Measurements from ENCODE around the gene AACS. TPM values are rescaled to one million over a fixed set of nuclear protein-coding genes. Genes with fewer than 3 reads are reported as not detected.
"Not testable (repeated sequence)": the region's sequence is repeated elsewhere in the genome, so short reads cannot be mapped to it uniquely, and the experiment has no call there.

Gene AACS
- total RNA-seq, 2 donors from 2014 or later, result 17.5 to 23.6 TPM

GRCh38 chr12:125053821-125054220, 11.4 kb upstream of the AACS start:
- DNase-seq, result no peak
- ATAC-seq, result peak in 1 of 2 donors; percentile 5
- intact Hi-C loops (cut with DNase I), result no loop called here

DNA sequence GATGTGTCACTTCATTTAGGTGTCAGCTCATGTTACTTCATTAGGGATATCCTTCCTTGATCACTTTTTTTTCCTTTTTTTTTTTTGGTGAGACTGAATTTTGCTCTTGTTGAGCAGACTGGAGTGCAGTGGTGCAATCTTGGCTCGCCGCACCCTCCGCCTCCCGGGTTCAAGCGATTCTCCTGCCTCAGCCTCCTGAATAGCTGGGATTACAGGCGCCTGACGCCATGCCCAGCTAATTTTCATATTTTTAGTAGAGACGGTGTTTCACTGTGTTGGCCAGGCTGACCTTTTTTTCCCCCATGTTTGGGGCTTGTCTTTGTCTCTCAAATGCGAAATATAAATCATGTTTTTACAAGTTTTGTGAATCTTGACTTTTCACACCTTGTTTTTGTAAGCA, 9.6 kb upstream of the AACS start:
- DNase-seq, result no peak
- intact Hi-C loops (cut with DNase I), result no loop called here
- ATAC-seq, result no peak

GRCh38 chr12:125056306-125056705, 8.9 kb upstream of the AACS start:
- DNase-seq (no peak), ATAC-seq (no peak)
- intact Hi-C loops (cut with DNase I), result no loop called here

GRCh38 chr12:125057708-125058107, 7.5 kb upstream of the AACS start:
- DNase-seq (no peak), ATAC-seq (peak in 1 of 2 donors; percentile 81)
- intact Hi-C loops (cut with DNase I), result no loop called here

GRCh38 chr12:125061229-125061628, 4.0 kb upstream of the AACS start:
- ATAC-seq (no peak), DNase-seq (no peak)
- intact Hi-C loops (cut with DNase I), result no loop called here

- ATAC-seq; DNase-seq; intact Hi-C loops (cut with DNase I): not testable (repeated sequence)
Observed at GRCh38 chr12:125063522-125063921, 1.7 kb upstream of the AACS start.

DNA sequence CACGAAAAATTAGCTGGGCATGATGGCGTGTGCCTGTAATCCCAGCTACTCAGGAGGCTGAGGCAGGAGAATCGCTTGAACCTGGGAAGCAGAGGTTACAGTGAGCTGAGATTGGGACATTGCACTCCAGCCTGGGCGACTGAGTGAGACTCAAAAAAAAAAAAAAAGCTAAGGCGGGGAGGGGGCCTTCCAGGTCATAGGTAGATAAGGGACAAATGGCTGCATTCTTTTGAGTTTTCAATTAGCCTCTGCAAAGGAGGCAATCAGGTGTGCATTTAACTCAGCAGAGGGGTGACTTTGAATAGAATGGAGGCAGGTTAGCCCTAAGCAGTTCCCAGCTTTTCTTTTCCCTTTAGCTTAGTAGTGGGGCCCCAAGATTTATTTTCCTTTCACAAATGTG, 743 bp upstream of the AACS start:
- intact Hi-C loops (cut with DNase I), result loop anchor here in 1 of 2 donors (2.0 kb wide), 1 partner anchor 14 kb away; no protein-coding TSS in a partner anchor
- no peak for ATAC-seq
- DNase-seq, result no peak

DNA sequence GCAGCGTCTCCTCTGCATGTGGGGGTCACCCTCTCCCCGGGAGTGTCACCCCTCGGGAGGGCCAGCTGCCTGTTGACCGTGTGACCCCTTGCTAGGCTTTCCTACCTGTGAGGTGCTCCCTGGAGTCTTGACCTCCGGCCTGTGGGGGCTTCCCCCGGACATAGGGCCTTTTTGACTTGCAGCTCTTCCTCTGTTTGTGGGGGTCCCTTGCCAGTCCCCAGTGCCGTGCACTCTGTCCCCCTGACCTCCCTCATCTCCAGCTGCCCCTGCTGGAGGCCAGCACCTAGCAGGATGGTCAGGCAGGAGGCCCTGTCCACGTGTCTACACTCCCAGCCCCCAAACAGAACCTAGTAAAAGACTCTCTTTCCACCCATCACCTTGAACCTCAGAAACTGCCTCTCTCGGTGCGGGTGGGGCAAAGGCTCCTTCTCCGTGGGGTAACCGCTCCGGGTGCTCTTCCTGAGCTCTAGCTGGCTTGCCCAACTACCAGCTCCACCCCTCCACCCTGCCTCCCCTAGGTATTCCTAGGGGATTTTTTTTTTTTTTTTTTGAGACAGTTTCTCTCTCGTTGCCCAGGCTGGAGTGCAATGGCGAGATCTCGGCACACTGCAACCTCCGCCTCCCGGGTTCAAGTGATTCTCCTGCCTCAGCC, 810 bp downstream of the AACS start:
- DNase-seq, result no peak
- intact Hi-C loops (cut with DNase I), result loop anchor here in 1 of 2 donors (2.0 kb wide), 1 partner anchor 15 kb away; no protein-coding TSS in a partner anchor
- ATAC-seq, result peak in 1 of 2 donors; percentile 9

DNA sequence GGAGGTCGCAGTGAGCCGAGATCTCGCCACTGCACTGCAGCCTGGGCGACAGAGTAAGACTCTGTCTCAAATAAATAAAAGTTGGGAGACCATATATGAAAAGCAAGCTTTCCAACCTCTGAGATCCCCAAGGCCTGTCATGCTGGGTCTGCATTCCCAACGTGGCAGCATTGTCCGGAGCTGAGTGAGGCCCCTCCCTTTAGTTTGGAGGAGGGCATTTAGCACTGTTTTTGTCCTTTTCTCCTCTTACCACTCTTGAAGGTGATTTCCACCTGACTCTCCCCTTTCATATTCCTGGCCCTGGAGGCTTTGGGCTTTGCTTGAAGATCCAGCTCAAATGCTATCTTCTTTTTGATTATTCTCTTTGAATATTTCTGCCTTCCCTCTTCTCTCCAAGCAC, 3.2 kb downstream of the AACS start:
- intact Hi-C loops (cut with DNase I), result no loop called here
- DNase-seq (no peak), ATAC-seq (no peak)

DNA sequence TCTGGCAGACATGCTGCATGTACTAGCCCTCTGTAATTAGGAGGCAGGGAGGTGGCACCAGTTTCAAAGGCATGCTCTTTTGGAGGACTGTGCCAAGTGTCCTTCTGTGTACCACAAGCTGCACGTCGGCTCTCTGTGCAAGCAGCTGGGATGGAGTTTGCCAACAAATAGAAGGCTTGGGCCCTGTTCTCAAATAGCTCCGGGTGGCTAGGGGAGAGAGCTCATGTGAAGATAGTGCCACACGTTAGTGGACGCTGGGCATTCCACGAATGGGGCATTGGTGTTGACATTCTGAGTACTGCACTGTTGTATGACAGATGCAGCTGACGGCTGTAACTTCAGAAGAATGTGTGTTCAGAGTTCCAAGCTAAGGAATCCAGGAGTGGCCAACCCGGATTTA, 4.4 kb downstream of the AACS start:
- ATAC-seq (peak in 1 of 2 donors; percentile 2), DNase-seq (no peak)
- intact Hi-C loops (cut with DNase I), result no loop called here

DNA sequence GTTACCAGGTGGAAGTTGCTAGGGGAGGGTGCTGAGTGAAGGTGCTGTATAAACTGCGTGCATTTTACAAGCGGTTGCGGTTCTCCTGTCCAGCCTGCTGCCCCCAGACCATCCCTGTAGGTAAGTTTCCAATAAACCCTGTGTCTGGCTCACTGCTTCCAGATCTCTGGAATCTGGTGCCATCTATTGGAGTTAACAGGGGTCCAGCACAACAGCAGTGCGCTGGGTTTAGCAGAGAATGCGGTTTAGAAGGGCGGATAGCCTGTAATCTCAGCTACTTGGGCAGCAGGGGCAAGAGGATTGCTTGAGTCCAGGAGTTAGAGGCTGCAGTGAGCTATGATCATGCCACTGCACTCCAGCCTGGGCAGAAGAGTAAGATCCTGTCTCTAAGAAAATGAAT, 4.9 kb downstream of the AACS start:
- intact Hi-C loops (cut with DNase I), result no loop called here
- DNase-seq, result no peak
- no peak for ATAC-seq

DNA sequence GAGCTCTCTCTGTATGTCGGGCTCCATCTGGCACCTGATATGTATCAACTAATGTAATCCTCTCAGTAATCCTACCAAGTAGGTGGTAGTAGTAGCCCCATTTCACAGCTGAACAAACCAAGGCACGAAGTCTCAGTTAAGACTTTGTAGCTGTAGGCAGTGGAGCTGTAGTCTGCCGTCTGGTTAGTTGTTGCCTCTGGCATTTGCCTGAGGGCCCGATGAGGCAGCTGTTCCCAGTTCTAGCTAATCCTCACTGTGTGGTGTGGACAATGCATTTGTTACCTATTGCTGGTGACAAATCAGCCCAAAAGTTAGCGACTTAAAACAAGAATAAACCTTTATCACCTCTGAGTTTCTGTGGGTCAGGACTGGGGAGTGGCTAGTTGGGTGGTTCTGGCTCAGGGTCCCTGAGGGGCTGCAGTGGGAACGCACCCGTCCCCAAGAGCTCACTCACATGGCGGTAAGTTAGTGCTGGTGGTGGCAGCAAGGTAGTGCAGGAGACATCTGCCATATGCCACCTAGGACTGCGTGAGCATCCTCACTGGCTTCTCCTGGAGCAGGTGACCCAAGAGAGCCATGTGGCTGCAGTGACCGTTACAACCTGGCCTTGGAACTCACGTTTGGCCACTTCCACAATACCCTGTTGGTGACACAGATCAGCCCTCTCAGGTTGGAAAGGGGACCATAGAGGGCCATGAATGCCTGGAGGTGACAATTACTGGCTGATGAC, 5.6 kb downstream of the AACS start:
- no peak for DNase-seq
- no peak for ATAC-seq
- intact Hi-C loops (cut with DNase I), result no loop called here

- no peak for DNase-seq
- intact Hi-C loops (cut with DNase I), result no loop called here
- no peak for ATAC-seq
Observed at GRCh38 chr12:125071456-125071855, 6.2 kb downstream of the AACS start.

- ATAC-seq, result no peak
- no peak for DNase-seq
- intact Hi-C loops (cut with DNase I), result no loop called here
Observed at GRCh38 chr12:125072496-125072895, 7.3 kb downstream of the AACS start.

DNA sequence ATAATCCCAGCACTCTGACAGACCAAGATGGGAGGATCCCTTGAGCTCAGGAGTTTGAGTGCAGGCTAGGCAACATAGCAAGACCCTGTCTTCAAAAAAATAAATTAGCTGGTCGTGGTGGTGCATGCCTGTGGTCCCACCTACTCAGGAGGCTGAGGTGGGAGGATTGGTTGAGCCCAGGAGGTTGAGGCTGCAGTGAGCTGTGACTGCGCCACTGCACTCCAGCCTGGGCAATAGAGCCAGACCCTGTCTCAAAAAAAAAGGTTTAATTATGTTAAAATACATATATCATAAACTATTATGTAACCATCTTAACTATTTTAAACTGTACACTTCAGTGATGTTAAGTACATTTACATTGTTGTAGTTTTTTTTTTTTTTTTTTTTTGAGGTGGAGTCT, 9.1 kb downstream of the AACS start:
- ATAC-seq; DNase-seq; intact Hi-C loops (cut with DNase I): not testable (repeated sequence)

DNA sequence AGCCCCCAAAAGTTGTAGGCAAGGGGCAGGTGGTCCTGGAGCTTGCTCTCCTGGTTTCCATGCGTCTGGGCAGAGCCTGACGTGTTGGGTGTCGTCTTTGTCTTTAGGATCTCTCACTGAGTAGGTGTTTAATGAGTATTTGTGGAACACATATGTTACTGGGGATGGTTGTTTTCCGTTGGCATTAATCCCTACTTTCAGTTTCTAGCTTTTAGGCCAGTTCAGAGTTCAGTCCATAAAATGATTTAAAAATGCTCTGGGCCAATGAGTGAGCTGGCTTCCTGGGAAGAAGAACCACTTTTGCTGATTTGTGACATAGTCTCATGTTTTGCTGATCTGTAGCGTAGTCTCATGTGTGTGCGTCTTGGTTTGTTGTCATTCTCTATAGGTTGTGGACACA, 10.9 kb downstream of the AACS start:
- DNase-seq (no peak), ATAC-seq (no peak)
- intact Hi-C loops (cut with DNase I), result no loop called here

DNA sequence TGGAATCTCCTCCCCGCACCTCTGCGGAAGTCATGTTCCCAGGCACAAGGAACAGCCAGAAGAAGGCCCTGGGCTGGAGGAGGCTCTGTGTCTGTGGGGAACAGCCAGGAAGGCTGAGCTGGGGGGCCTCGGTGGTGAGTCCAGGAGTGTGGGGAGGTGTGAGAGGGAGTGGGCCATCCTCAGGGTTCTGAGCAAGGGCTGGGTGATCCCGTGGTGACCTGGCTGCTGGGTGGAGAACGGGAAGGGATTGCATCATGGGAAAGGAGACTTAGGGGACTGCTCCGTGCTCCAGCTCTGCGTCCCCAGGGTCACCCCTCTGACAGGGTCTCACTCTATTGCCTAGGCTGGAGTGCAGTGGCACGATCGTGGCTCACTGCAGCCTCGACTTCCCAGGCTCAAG, 13.8 kb downstream of the AACS start:
- ATAC-seq, result no peak
- DNase-seq, result no peak
- intact Hi-C loops (cut with DNase I), result no loop called here

GRCh38 chr12:125079648-125080645, 14.7 kb downstream of the AACS start:
- peak; percentile 62 for DNase-seq
- intact Hi-C loops (cut with DNase I), result no loop called here
- peak; percentile 91 to 92 for ATAC-seq

DNA sequence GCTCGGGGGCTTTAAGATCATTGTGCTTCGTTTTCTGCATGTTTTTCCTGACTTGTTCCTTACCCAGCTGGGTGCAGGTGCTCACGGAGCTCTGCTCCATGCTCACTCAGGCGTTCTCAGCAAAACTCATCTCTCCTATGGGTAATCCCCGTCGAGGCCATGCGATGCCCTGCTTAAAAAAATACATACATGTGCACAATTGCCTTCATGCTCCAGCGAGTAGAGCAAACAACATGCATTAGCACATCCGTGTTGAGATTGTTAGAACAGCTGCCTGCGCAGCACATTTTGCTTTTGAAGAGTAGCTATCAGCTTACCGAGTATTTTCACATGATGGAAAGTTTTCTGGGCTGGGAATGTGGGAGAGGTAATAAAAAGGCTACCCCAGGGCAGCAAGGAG, 16.2 kb downstream of the AACS start:
- DNase-seq (no peak), ATAC-seq (no peak)
- intact Hi-C loops (cut with DNase I), result no loop called here

- intact Hi-C loops (cut with DNase I), result no loop called here
- no peak for ATAC-seq
- no peak for DNase-seq
Observed at GRCh38 chr12:125083072-125083471, 17.8 kb downstream of the AACS start.
